Lower lobe of right lung (tissue), 2 donors: ENCODE measurements around the gene PEPD. TPM values are rescaled to one million over a fixed set of nuclear protein-coding genes. Genes with fewer than 3 reads are reported as not detected.

Experiments used
- ATAC-seq, 2 donors: fragments of 200-7000 bp; cut with Tn5 transposase; one replicate each; pipeline ENCODE4 v1.9.1; 2020 to 2022; ENCODE audit warnings: mild to moderate bottlenecking in 2 of 2, moderate library complexity in 2 of 2
- DNase-seq: peaks from one replicate; pipeline ENCODE4 v3.0.0-alpha.2; 2020
- H3K27ac ChIP-seq: fragments of 200-600 bp; one replicate; pipeline ENCODE4 v1.8.0; 2022
- H3K27me3 ChIP-seq: fragments of 200-600 bp; one replicate; pipeline ENCODE4 v1.8.0; 2022; ENCODE audit warnings: low read depth
- H3K36me3 ChIP-seq: fragments of 200-600 bp; one replicate; pipeline ENCODE4 v1.8.0; 2022; ENCODE audit warnings: mild to moderate bottlenecking
- H3K4me1 ChIP-seq: fragments of 200-600 bp; one replicate; pipeline ENCODE4 v1.8.0; 2022
- H3K4me3 ChIP-seq: fragments of 200-600 bp; one replicate; pipeline ENCODE4 v1.8.0; 2022; ENCODE audit warnings: mild to moderate bottlenecking
- H3K9me3 ChIP-seq: fragments of 200-600 bp; one replicate; pipeline ENCODE4 v1.8.0; 2022
- intact Hi-C: fragments of 100-400 bp; cut with DNase I; formaldehyde crosslinking; loops from one replicate; pipeline ENCODE4 v1.11.0; 2022
- total RNA-seq: library from RNA; stranded (reverse); fragmentation: NEBNext Ultra II Directional; extraction: Animal tissue kit (Norgen Biotek cat#: 25700); gene quantifications from one replicate; pipeline ENCODE4 v1.2.1, GENCODE V29; 2021
- TF ChIP-seq, protein P1 (sequence below): fragments of 200-600 bp; IDR thresholded peaks from one replicate; pipeline ENCODE4 v1.8.0; 2022; ENCODE audit warnings: antibody characterized with exemption, mild to moderate bottlenecking
- donor health status: DM: no; HTN: yes; CAD: no; lungs with severe emphysema.

The PEPD gene
- total RNA-seq, 1 donor from 2014 or later, result 94.0 TPM

- H3K27me3 ChIP-seq, result no peaks in the 10 kb centered on the region
- H3K4me3 ChIP-seq, result no peak overlapping the region
- H3K9me3 ChIP-seq, result no peaks in the 10 kb centered on the region
- H3K27ac ChIP-seq, result no peak overlapping the region
- peaks cover 18% of the 10 kb centered on the region for H3K36me3 ChIP-seq
- TF ChIP-seq, protein P1, sequence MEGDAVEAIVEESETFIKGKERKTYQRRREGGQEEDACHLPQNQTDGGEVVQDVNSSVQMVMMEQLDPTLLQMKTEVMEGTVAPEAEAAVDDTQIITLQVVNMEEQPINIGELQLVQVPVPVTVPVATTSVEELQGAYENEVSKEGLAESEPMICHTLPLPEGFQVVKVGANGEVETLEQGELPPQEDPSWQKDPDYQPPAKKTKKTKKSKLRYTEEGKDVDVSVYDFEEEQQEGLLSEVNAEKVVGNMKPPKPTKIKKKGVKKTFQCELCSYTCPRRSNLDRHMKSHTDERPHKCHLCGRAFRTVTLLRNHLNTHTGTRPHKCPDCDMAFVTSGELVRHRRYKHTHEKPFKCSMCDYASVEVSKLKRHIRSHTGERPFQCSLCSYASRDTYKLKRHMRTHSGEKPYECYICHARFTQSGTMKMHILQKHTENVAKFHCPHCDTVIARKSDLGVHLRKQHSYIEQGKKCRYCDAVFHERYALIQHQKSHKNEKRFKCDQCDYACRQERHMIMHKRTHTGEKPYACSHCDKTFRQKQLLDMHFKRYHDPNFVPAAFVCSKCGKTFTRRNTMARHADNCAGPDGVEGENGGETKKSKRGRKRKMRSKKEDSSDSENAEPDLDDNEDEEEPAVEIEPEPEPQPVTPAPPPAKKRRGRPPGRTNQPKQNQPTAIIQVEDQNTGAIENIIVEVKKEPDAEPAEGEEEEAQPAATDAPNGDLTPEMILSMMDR, result no peak
- DNase-seq (no peak), ATAC-seq (no peak)
- intact Hi-C loops, result no loop called here
- no peaks in the 10 kb centered on the region for H3K4me1 ChIP-seq
Measured at GRCh38 chr19:33412601-33413425, 108.8 kb downstream of the PEPD start.

DNA sequence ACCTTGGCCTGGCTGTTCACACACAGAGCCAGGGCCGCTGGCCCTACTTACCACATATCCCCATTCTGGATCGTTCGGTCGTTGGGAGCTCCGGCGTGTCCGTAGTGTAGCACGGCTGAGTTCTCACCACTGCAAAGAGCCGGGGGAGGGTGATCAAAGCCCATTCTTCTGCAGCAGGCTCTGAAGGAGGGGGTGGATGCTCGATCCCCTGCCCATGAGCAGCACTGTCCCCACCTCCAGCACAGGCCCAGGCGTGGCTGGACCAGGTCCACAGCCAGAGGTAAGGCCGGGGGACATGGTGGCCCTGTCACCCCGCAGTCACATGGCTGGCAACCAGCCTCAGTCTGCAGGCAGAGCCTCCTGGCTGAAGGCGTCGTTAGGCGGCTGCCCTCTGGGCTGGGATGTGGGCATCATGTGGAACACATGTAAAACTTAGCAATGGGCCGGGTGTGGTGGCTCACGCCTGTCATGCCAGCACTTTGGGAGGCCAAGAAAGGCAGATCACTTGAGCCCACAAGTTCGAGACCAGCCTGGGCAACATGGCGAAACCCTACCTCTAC, 109.9 kb downstream of the PEPD start:
- no peak overlapping the region for H3K4me3 ChIP-seq
- no peak for DNase-seq
- H3K27ac ChIP-seq, result no peak overlapping the region
- TF ChIP-seq, protein P1, result no peak
- H3K27me3 ChIP-seq, result no peaks in the 10 kb centered on the region
- peaks cover under 1% of the 10 kb centered on the region for H3K4me1 ChIP-seq
- no peaks in the 10 kb centered on the region for H3K9me3 ChIP-seq
- peaks cover 18% of the 10 kb centered on the region for H3K36me3 ChIP-seq
- intact Hi-C loops, result no loop called here
- no peak for ATAC-seq

DNA sequence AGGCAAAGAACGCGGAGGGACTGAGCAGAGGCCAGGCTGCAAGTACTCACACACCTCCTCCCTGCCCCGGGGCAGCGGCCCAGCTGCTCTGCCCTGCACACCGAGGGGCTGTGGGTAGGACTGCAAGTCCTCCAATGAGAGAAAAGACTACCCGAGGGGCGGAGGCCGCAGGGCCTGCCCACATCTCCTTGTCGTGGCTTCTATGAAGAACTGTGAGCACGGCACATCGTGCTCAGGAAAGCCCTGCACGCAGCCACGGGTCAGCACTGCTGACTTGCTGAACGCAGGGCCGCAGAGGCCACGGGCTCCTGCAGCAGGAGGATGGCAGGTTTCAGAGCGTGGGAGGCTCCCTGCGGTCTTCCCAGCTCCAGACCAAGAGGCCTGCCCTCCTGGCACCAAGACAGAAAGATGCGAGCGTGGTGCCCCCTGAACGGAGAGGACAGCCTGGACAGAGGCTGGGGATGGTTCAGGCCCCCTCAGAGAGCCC, 110.6 kb downstream of the PEPD start:
- no peak overlapping the region for H3K27ac ChIP-seq
- intact Hi-C loops, result no loop called here
- no peak for DNase-seq
- no peak for ATAC-seq
- H3K36me3 ChIP-seq, result peaks cover 18% of the 10 kb centered on the region
- H3K27me3 ChIP-seq, result no peaks in the 10 kb centered on the region
- H3K4me3 ChIP-seq, result no peak overlapping the region
- TF ChIP-seq, protein P1, result no peak
- H3K9me3 ChIP-seq, result no peaks in the 10 kb centered on the region
- H3K4me1 ChIP-seq, result peaks cover 8% of the 10 kb centered on the region

- H3K27ac ChIP-seq, result no peak overlapping the region
- ATAC-seq (no peak), DNase-seq (no peak)
- TF ChIP-seq, protein P1, result no peak
- H3K4me3 ChIP-seq, result no peak overlapping the region
- intact Hi-C loops, result loop anchor here (5.0 kb wide), 1 partner anchor 173 kb away; no protein-coding TSS in a partner anchor
- H3K4me1 ChIP-seq, result peaks cover 16% of the 10 kb centered on the region
- no peaks in the 10 kb centered on the region for H3K27me3 ChIP-seq
- peaks cover 21% of the 10 kb centered on the region for H3K36me3 ChIP-seq
- no peaks in the 10 kb centered on the region for H3K9me3 ChIP-seq
Measured at GRCh38 chr19:33409906-33410685, 111.5 kb downstream of the PEPD start.
